NCI-H2029 (cell line): ENCODE data around the gene PDE12.
"Not testable (repeated sequence)": the region's sequence is repeated elsewhere in the genome, so short reads cannot be mapped to it uniquely, and the experiment has no call there.

Experiments used
- DNase-seq: peaks from one replicate; lab custom pipeline; 2025; lab: John Stamatoyannopoulos, UW

The PDE12 gene

GRCh38 chr3:57586778-57587177 lies 30.7 kb downstream of the PDE12 start:
- DNase-seq, result no peak

- no peak for DNase-seq
These were observed 31.8 kb downstream of the PDE12 start for GRCh38 chr3:57587905-57588304.

- no peak for DNase-seq
These were observed 36.2 kb downstream of the PDE12 start for GRCh38 chr3:57592306-57592705.

DNA sequence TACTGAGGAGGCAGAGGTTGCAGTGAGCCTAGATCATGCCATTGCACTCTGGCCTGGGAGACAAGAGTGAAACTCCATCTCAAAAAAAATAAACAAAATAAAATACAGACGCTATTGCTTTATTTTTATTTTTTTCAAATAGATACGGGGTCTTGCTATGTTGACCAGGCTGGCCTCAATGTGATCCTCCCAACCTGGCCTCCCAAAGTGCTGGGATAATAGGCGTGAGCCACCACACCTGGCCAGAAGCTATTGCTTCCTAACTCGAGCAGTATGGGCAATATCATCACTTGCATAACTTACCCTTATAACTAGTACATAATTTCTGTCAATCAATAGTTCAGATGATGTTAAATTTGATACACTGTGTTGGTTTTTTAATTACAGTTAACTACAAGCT lies 38.1 kb downstream of the PDE12 start:
- DNase-seq, result no peak

DNA sequence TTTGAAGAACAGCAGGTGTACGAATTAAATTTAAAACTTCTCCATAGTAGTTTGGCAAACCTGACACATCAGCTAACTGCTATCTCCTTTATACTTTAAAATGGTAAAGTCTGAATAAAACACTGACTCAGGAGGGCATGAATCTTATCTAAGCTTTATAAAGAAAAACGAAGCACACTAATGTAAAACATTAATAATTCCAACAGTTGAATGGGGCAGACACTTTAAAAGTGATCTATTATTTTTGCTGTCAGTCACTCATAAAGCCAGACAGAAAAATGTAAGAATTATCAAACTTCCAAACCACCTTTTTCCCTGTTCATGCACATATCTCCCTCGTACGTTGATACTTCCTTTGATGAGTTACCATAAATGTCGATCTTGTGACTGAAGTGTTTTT lies 38.5 kb downstream of the PDE12 start:
- DNase-seq, result no peak

GRCh38 chr3:57596495-57597126 lies 40.5 kb downstream of the PDE12 start:
- no peak for DNase-seq

- DNase-seq, result peak; percentile 93
These were observed 41.3 kb downstream of the PDE12 start, which contains the start of gene ARF4 for GRCh38 chr3:57597127-57597923. ARF4 (minus strand) TSS chr3:57597344; CDS start chr3:57597140, 204 bp downstream.

- DNase-seq, result no peak
These were observed 42.8 kb downstream of the PDE12 start for GRCh38 chr3:57598765-57599360.

GRCh38 chr3:57600195-57600594 lies 44.1 kb downstream of the PDE12 start:
- DNase-seq, result no peak

DNA sequence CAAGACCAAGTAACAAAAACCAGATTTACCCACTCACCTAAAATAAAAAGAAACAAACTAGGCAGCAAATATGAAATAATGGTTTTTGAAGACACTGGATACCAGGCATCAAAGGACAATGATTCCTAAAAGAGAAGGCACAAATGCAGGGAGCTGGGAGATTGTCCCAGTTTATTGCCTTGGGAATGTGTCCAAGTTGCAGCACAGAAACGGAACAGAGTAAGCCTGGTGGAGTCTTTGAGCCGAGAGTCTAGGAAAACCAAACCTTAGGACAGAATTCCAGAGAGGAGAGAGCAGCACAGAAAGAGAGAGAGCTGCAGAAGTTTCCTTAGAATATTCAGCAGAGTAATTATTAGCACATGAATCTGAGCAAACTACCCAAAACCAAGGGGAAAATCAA lies 48.9 kb downstream of the PDE12 start:
- DNase-seq, result no peak

DNA sequence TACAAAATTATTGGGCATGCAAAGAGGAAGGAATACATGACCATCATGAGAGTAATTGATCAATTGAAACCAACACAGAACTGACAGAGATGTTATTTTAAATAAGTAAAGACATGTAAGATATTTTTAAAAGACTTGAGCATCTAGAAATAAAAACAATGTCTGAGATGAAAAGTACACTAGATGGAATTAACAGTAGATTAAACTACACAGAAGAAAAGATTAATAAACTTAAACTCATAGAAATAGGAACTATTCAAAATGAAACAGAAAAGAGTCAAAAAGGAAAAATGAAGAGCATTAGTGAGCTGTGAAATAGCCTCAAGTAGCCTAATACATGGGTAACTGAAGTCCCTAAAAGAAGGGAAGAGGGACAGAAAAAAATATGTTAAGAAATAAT lies 49.6 kb downstream of the PDE12 start:
- DNase-seq, result no peak

DNA sequence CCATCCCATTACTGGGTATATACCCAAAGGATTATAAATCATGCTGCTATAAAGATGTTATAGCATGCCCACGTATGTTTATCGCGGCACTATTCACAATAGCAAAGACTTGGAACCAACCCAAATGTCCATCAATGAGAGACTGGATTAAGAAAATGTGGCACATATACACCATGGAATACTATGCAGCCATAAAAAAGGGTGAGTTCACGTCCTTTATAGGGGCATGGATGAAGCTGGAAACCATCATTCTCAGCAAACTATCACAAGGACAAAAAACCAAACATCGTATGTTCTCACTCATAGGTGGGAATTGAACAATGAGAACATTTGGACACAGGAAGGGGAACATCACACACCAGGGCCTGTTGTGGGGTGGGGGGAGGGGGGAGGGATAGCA lies 55.8 kb downstream of the PDE12 start:
- DNase-seq, result not testable (repeated sequence)

DNA sequence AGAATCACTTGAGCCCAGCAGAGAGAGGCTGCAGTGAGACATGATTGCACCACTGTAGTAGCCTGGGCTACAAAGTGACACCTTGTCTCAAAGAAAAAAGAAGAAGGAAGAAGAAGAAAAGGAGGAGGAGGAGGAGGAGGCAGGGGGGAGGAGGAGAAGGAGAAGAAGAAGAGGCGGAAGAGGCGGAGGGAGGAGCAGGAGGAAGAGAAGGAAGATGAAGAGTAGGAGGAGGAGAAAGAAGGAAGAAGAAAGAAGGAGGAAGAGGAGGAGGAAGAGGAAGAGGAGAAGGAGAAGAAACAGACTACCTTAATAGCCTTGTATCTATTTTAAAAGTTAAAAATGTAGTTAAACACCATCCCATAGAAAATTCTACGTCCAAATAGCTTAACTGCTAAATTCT lies 60.2 kb downstream of the PDE12 start:
- no peak for DNase-seq
